Thymus (tissue), 11 donors: ENCODE measurements around the gene VWA5B1. TPM values are rescaled to one million over a fixed set of nuclear protein-coding genes. Genes with fewer than 3 reads are reported as not detected.

ENCODE experiments used
- DNase-seq, 9 donors: peaks; one replicate each; pipeline ENCODE4 v3.0.0-alpha.2; 2013; ENCODE audit warnings: low spot score in 9 of 9, low read depth in 6 of 9, missing footprints in 1 of 9
- H3K27ac ChIP-seq, 2 donors: one replicate each; pipeline ENCODE4 v1.5.1; 2013; ENCODE audit warnings: control low read depth in 1 of 2, low read depth in 1 of 2, low read length in 1 of 2, mild to moderate bottlenecking in 1 of 2, moderate library complexity in 1 of 2
- H3K27me3 ChIP-seq, 2 donors: one replicate each; pipeline ENCODE4 v1.5.1; 2013; ENCODE audit warnings: low read length in 1 of 2; ENCODE audit not compliant: control insufficient read depth in 2 of 2, insufficient read depth in 1 of 2
- H3K36me3 ChIP-seq, 2 donors: one replicate each; pipeline ENCODE4 v1.5.1; 2013; ENCODE audit warnings: low read length in 1 of 2, mild to moderate bottlenecking in 1 of 2, moderate library complexity in 1 of 2; ENCODE audit not compliant: control insufficient read depth in 2 of 2, insufficient read depth in 2 of 2
- H3K4me1 ChIP-seq, 2 donors: one replicate each; pipeline ENCODE4 v1.5.1; 2013; ENCODE audit warnings: low read length in 2 of 2; ENCODE audit not compliant: control insufficient read depth in 2 of 2, insufficient read depth in 2 of 2
- H3K4me3 ChIP-seq, 2 donors: one replicate each; pipeline ENCODE4 v1.5.1; 2013; ENCODE audit warnings: low read length in 2 of 2, control low read depth in 1 of 2, mild to moderate bottlenecking in 1 of 2
- H3K9me3 ChIP-seq, 2 donors: one replicate each; pipeline ENCODE4 v1.5.1; 2013; ENCODE audit warnings: low read length in 1 of 2, mild to moderate bottlenecking in 1 of 2; ENCODE audit not compliant: control insufficient read depth in 2 of 2, insufficient read depth in 1 of 2
- WGBS: extraction: QIAGEN DNeasy Blood & Tissue Kit; methylation state at CpG from one replicate; pipeline ENCODE4 v1.1.7; 2013; 5-methylcytosine and 5-hydroxymethylcytosine counted together
- polyA plus RNA-seq: library from polyadenylated mRNA; stranded (reverse); fragments of 200-250 nt; gene quantifications from one replicate; pipeline ENCODE4 v1.2.3, GENCODE V29; 2013
- total RNA-seq: library from RNA; stranded (reverse); fragments of 120-200 nt; gene quantifications from one replicate; pipeline ENCODE4 v1.2.4, GENCODE V29; 2013
- donor health status: healthy.

Gene VWA5B1
- total and polyA plus RNA-seq, 2 donors, result 0.05 TPM

DNA sequence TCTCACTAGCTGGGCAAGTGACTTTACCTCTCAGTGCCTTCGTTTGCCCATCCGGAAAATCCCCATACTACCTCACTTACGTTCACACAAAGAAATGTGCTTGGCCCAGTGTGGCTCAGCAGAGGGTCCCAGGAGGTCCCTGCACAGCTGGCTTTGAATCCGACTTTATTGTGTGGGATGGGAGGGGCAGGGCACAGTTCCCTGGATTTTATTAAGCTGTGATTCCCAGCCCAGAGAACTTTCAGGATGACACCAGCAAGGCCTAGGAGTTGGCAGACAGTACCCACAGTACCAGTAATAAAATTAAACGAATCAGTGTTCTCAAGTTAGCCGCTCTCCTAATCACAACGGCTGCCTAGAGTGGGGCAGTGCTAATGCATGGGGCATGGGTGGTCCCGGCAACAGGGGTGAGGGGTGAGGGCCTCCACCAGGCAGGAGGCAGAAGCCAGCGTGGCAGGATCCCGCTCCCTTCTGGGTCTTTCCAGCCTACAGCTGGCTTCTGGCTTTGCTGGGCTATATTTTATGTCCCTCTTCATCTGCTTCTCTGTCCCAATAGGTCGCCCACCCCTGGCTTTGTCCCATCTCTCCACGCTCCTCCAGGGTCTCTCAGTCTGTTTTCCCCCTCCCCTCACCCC lies 74.9 kb downstream of the VWA5B1 start:
- Histone ChIP-seq H3K36me3 (no peaks in the 10 kb centered on the region), H3K9me3 (no peaks in the 10 kb centered on the region), H3K4me3 (no peak overlapping the region), H3K27me3 (peaks cover 36 to 66% of the 10 kb centered on the region in 2 donors), H3K4me1 (no peaks in the 10 kb centered on the region), H3K27ac (no peak overlapping the region)
- 49% methylated on average over 12 of the region's 12 CpGs for WGBS
- no peak for DNase-seq

DNA sequence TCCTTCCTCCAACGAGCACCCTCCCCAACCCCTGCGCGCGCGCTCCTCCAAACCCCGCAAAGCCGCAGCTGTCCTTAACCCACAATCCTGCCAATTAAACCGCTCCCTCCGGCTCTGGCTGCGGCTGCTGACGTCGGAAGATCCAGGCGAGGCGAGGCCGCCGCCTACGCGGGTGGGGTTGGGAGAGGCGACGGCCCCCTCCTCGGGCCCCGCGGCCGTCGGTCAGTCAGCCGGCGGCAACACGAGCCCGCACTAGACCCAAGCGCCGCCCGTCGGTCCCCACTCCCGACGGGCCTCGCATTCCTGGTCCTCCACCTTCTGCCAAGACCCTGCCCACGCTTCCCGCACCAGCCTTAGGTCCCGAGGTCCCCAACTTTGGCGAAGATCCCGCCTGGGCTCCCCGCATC lies 75.4 kb downstream of the VWA5B1 start:
- Histone ChIP-seq H3K27me3 (peaks cover 36 to 68% of the 10 kb centered on the region in 2 donors), H3K27ac (no peak overlapping the region)

DNA sequence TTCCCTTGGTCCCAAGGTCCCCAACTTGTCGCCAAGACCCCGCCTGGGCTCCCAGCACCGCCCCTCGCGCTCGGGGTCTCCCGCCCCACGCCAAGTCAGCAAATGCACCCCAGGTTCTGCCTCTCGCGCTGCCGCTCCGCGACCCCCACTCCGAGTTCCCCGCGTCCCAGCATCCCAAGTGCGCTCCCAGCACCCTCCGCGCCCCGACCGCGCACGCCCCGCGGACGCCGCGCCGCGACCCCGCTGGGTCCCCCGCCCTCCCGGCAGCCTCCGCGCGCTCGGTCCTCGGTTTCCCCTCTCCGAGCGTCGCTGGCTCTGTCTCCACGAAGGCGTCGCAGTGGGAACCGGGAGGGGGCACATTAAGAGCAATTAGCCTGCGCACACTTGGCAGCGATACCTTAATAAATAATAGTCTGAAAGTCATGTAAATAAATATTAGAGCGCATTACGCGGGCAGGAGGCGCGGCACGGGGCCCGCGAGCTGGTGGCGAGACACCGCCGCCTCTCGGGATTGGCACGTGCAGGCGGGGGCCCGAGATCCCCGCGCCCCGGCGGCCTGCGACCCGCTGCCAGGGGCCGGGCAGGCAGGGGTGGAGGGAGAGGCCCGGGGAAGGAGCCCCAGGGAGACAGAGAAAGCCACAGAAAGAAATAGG lies 75.9 kb downstream of the VWA5B1 start:
- peaks cover 36 to 67% of the 10 kb centered on the region in 2 donors for H3K27me3 ChIP-seq
- 7% methylated on average over 70 of the region's 70 CpGs for WGBS
- H3K4me3 ChIP-seq, result no peak overlapping the region
- no peaks in the 10 kb centered on the region for H3K36me3 ChIP-seq
- H3K9me3 ChIP-seq, result no peaks in the 10 kb centered on the region
- DNase-seq, result no peak
- H3K4me1 ChIP-seq, result no peaks in the 10 kb centered on the region
- H3K27ac ChIP-seq, result no peak overlapping the region

More for the DNA sequence above, 75.4 kb downstream of the VWA5B1 start:
- DNase-seq, result no peak
- no peaks in the 10 kb centered on the region for H3K4me1 ChIP-seq
- H3K9me3 ChIP-seq, result no peaks in the 10 kb centered on the region
- no peak overlapping the region for H3K4me3 ChIP-seq
- WGBS, result 6% methylated on average over 42 of the region's 42 CpGs
- H3K36me3 ChIP-seq, result no peaks in the 10 kb centered on the region

DNA sequence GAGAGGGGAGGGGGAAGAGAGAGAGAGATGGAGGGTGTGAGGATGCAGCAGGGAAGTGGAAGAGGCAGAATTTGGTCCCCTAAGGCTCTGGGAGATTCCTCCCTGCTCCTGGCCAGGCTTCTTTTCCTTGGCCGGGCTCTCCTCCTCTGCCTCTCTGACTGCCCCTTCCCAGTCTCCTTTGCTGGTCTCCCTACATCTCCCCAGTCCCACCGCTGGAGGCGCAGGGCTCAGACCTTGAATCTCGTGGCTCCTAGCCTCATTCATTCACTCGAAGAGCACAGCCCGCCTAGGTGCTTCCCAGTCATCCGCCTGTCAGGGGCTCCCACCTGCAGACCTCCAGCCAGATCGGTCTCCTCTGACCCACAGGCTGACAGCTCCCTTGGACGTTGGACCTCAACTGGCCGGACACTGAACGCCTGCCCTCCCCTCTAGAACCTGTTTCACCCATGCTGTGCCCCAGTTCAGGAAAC lies 76.5 kb downstream of the VWA5B1 start:
- H3K36me3 ChIP-seq, result no peaks in the 10 kb centered on the region
- H3K27ac ChIP-seq, result no peak overlapping the region
- no peaks in the 10 kb centered on the region for H3K4me1 ChIP-seq
- no peaks in the 10 kb centered on the region for H3K9me3 ChIP-seq
- peaks cover 36 to 69% of the 10 kb centered on the region in 2 donors for H3K27me3 ChIP-seq
- no peak for DNase-seq
- no peak overlapping the region for H3K4me3 ChIP-seq
- 12% methylated on average over 11 of the region's 11 CpGs for WGBS

DNA sequence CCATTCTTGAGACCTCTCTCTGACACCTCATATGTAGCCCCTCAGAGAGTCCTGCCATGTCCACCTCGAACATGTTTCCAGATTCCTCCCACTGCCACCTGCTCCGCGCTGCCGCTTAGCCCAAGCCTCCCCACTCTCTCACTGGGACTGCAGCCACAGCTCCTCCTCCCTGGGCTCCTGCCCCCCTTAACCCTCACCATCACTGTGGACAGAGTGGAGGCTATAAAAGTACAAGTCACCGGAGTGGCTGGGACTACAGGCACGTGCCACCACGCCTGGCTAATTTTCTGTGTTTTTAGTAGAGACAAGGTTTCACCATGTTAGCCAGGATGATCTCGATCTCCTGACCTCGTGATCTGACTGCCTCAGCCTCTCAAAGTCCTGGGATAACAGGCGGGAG lies 77.0 kb downstream of the VWA5B1 start:
- Histone ChIP-seq H3K27ac (no peak overlapping the region), H3K27me3 (peaks cover 36 to 66% of the 10 kb centered on the region in 2 donors), H3K9me3 (no peaks in the 10 kb centered on the region), H3K4me3 (no peak overlapping the region), H3K4me1 (no peaks in the 10 kb centered on the region), H3K36me3 (no peaks in the 10 kb centered on the region)
- WGBS, result 69% methylated on average over 10 of the region's 10 CpGs
- DNase-seq, result no peak

DNA sequence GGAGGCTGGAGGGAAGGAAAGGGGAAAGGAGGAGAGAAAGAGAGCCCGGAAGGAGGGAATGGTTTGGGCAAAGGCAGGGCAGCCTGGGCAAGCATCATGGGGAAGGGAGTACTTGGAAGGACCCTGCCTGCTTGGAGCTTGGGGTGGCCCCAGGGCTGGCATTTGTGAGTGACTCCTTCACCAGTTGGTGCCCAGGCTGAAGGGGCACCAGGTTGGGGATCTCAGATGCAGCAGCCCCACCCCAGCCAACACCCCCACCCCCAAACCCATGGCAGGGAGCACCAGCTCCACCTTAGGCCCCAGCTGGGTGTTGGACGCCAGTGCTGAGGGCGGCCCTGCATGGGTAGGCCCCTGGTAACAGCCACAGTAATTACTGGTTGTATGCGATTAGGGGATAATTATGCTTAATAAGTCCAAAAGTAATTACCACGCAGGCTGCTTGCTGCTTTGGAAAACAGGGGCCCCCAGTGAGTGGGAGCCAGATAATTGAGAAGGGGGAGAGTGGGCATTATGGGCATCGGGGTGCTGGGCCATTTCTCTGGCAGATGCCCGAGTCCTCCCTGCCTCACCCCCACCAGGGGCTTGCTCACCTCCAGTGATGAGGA lies 78.3 kb downstream of the VWA5B1 start:
- H3K4me1 ChIP-seq, result no peaks in the 10 kb centered on the region
- H3K9me3 ChIP-seq, result no peaks in the 10 kb centered on the region
- no peak for DNase-seq
- no peak overlapping the region for H3K4me3 ChIP-seq
- WGBS, result 85% methylated on average over 7 of the region's 7 CpGs
- H3K36me3 ChIP-seq, result no peaks in the 10 kb centered on the region
- no peak overlapping the region for H3K27ac ChIP-seq
- H3K27me3 ChIP-seq, result peaks cover 33 to 60% of the 10 kb centered on the region in 2 donors

DNA sequence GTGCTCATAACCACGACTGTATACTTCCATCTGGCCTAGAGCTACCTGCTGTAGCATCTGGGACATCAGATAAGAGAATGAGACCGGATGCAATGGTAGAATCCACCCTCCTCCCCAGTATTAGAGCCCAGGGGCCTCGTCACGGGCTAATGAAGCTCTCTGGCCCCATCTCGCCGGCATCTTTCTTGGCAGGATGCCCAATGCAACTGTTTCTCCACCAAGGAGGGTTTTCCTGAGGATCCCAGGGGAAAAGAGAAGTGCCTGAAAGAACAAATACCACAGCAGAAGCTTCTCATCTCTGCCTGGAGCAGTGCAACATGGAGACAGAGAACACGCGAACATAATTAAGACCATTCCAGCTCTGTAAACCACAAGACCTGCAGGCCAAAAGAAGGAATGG lies 80.0 kb downstream of the VWA5B1 start:
- no peaks in the 10 kb centered on the region for H3K36me3 ChIP-seq
- no peak overlapping the region for H3K27ac ChIP-seq
- H3K4me3 ChIP-seq, result no peak overlapping the region
- no peaks in the 10 kb centered on the region for H3K9me3 ChIP-seq
- H3K27me3 ChIP-seq, result peaks cover 23 to 42% of the 10 kb centered on the region in 2 donors
- H3K4me1 ChIP-seq, result no peaks in the 10 kb centered on the region
- no peak for DNase-seq
- 55% methylated on average over 8 of the region's 8 CpGs for WGBS

DNA sequence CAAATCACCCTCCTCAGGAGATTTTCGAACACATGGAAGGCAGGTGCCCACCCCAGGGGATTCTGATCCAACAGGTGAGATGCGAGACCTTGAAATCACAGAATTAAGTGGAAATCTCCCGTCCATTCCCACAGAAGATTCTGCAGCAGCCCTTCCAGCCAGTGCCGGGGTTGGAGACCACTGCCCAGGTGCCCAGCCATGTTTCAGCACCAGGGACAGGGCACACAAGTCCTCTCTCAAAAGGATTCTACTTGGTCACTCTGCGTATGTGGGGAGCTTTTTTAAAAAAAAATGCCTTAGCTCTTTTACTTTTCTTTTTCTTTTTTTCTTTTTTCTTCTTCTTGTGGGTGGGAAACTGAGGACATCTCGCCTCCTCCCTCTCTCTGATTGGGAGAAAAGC lies 80.7 kb downstream of the VWA5B1 start:
- DNase-seq, result no peak
- no peaks in the 10 kb centered on the region for H3K36me3 ChIP-seq

DNA sequence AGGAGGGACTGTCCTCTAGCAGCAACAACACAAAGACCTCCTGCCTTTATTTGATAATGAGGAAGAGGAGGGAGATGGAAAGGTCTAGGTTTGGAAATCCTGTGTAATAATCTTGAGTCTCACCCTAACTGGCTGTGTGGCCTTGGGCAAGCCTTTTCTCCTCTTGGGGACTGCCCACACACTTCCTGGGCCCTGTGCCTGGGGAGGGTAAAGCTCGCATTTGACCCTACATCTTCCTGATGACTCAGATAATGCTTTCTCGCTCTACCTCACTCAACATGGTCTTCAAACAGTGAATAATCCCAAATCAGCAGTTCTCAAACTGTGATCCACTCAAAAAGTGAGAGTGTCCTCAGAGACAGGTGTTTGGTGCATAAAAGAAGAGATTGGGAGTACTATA lies 81.2 kb downstream of the VWA5B1 start:
- Histone ChIP-seq H3K4me3 (no peak overlapping the region), H3K27ac (no peak overlapping the region), H3K27me3 (peaks cover 11 to 30% of the 10 kb centered on the region in 2 donors), H3K9me3 (no peaks in the 10 kb centered on the region), H3K36me3 (no peaks in the 10 kb centered on the region), H3K4me1 (no peaks in the 10 kb centered on the region)
- DNase-seq, result no peak
- WGBS, result 29% methylated on average over 2 of the region's 2 CpGs

More for the DNA sequence above, 80.7 kb downstream of the VWA5B1 start:
- H3K4me1 ChIP-seq, result no peaks in the 10 kb centered on the region
- WGBS, result 38% methylated on average over 6 of the region's 6 CpGs
- no peak overlapping the region for H3K4me3 ChIP-seq
- H3K27ac ChIP-seq, result no peak overlapping the region
- H3K27me3 ChIP-seq, result peaks cover 16 to 35% of the 10 kb centered on the region in 2 donors
- no peaks in the 10 kb centered on the region for H3K9me3 ChIP-seq
